Measurements from ENCODE around the gene DGKB. TPM values are rescaled to one million over a fixed set of nuclear protein-coding genes. Genes with fewer than 3 reads are reported as not detected.

The DGKB gene
- polyA plus RNA-seq, 1 donor (not counting 4 experiments of a cell fraction or from before 2014, with no cell fraction given), result 0.01 TPM

DNA sequence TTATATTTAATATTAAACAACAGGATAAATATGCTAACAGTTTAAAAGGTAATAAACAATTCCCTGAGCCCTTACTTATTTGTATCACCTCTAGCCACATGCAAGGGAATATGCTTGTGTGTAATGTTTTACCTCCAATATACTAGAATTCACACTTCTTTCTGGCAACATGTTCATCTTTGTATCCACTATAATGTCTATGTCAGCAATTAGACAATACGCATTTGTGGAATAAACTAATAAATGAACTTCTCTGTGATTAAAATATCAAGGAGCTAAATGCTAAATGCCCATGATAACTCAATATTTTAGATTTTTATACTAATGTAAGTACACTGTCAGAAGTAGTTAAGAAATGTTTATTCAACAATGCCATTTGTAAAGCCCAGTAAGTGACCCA, 350.5 kb downstream of the DGKB start:
- H3K4me1 ChIP-seq (ENCODE audit: control insufficient read depth, extremely low read depth, insufficient read depth, low read length), result no peaks in the 10 kb centered on the region
- no peaks in the 10 kb centered on the region for H4K20me1 ChIP-seq (ENCODE audit: control insufficient read depth, extremely low read depth, insufficient read depth, low read length)
- no peaks in the 10 kb centered on the region for H3K9me1 ChIP-seq (ENCODE audit: control insufficient read depth, extremely low read depth, insufficient read depth, low read length)
- TF ChIP-seq CTCF (optimal IDR thresholded peaks at IDR 0.05 in 1 of 3, IDR thresholded peaks at IDR 0.05 in 1 of 3, conservative IDR thresholded peaks at IDR 0.05 in 1 of 3; ENCODE audit: extremely low read depth in 1 of 3, insufficient read depth in 2 of 3, low read length in 3 of 3), result no peak
- TF ChIP-seq EZH2 (IDR thresholded peaks at IDR 0.05; ENCODE audit: low read length), result no peak
- H3K9ac ChIP-seq (ENCODE audit: control insufficient read depth, extremely low read depth, insufficient read depth, low read length), result no peak overlapping the region
- no peak overlapping the region for H3K4me3 ChIP-seq (ENCODE audit: control insufficient read depth in 2 of 3, extremely low read depth in 1 of 3, insufficient read depth in 2 of 3, low read depth in 1 of 3, low read length in 3 of 3)
- FAIRE-seq (no peak), DNase-seq (ENCODE audit: low read depth, low spot score) (no peak)
- no peaks in the 10 kb centered on the region for H3K36me3 ChIP-seq (ENCODE audit: control insufficient read depth in 2 of 2, extremely low read depth in 1 of 2, insufficient read depth in 2 of 2, low read length in 2 of 2)
- no peak overlapping the region for H2AFZ ChIP-seq (ENCODE audit: control insufficient read depth, low read length)
- H3K79me2 ChIP-seq (ENCODE audit: control insufficient read depth, insufficient read depth, low read length), result no peaks in the 10 kb centered on the region
- H3K4me2 ChIP-seq (ENCODE audit: control insufficient read depth, extremely low read depth, insufficient read depth, low read depth, low read length), result no peak overlapping the region
- H3K27ac ChIP-seq (ENCODE audit: control insufficient read depth, insufficient read depth, low read length), result no peak overlapping the region
- dilution Hi-C loops (cut with MboI; ENCODE audit: extremely low pct_ligation_motif_present, low sequenced_read_pairs), result no loop called here
- H3K9me3 ChIP-seq (ENCODE audit: control insufficient read depth, low read depth, low read length), result no peaks in the 10 kb centered on the region
- H3K27me3 ChIP-seq (ENCODE audit: control insufficient read depth, extremely low read depth, insufficient read depth, low read length), result no peaks in the 10 kb centered on the region

DNA sequence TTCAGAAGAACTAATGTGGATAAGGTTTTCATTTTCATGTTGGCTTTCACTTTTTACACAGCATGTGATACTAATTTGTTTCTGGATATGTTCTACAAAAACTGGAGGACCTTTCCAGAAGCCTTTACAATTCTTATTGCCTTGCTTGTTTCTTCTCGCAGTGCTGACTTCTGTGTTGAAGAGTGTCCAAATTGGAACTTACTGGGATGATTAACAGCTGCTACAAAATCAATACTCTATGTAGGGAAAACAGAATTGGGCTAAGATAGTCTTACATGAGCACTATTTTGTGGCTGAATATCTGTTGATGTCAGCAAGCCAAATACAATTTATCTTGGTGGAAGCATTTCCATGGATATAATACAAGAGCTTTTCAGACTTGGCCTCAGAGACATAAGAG, 351.2 kb downstream of the DGKB start:
- no peaks in the 10 kb centered on the region for H3K4me1 ChIP-seq (ENCODE audit: control insufficient read depth, extremely low read depth, insufficient read depth, low read length)
- H3K27me3 ChIP-seq (ENCODE audit: control insufficient read depth, extremely low read depth, insufficient read depth, low read length), result no peaks in the 10 kb centered on the region
- no peaks in the 10 kb centered on the region for H3K79me2 ChIP-seq (ENCODE audit: control insufficient read depth, insufficient read depth, low read length)
- FAIRE-seq (no peak), DNase-seq (ENCODE audit: low read depth, low spot score) (no peak)
- no peaks in the 10 kb centered on the region for H3K9me1 ChIP-seq (ENCODE audit: control insufficient read depth, extremely low read depth, insufficient read depth, low read length)
- TF ChIP-seq CTCF (optimal IDR thresholded peaks at IDR 0.05 in 1 of 3, IDR thresholded peaks at IDR 0.05 in 1 of 3, conservative IDR thresholded peaks at IDR 0.05 in 1 of 3; ENCODE audit: extremely low read depth in 1 of 3, insufficient read depth in 2 of 3, low read length in 3 of 3) (no peak), EZH2 (IDR thresholded peaks at IDR 0.05; ENCODE audit: low read length) (no peak)
- H3K4me3 ChIP-seq (ENCODE audit: control insufficient read depth in 2 of 3, extremely low read depth in 1 of 3, insufficient read depth in 2 of 3, low read depth in 1 of 3, low read length in 3 of 3), result no peak overlapping the region
- no peaks in the 10 kb centered on the region for H3K36me3 ChIP-seq (ENCODE audit: control insufficient read depth in 2 of 2, extremely low read depth in 1 of 2, insufficient read depth in 2 of 2, low read length in 2 of 2)
- H3K27ac ChIP-seq (ENCODE audit: control insufficient read depth, insufficient read depth, low read length), result no peak overlapping the region
- dilution Hi-C loops (cut with MboI; ENCODE audit: extremely low pct_ligation_motif_present, low sequenced_read_pairs), result no loop called here
- H4K20me1 ChIP-seq (ENCODE audit: control insufficient read depth, extremely low read depth, insufficient read depth, low read length), result no peaks in the 10 kb centered on the region
- H3K9ac ChIP-seq (ENCODE audit: control insufficient read depth, extremely low read depth, insufficient read depth, low read length), result no peak overlapping the region
- H2AFZ ChIP-seq (ENCODE audit: control insufficient read depth, low read length), result no peak overlapping the region
- H3K4me2 ChIP-seq (ENCODE audit: control insufficient read depth, extremely low read depth, insufficient read depth, low read depth, low read length), result no peak overlapping the region
- H3K9me3 ChIP-seq (ENCODE audit: control insufficient read depth, low read depth, low read length), result no peaks in the 10 kb centered on the region

Measured in keratinocyte (primary cell).